HG03354 (cell line): Measurements from ENCODE around the gene ADM.

Experiments
- ATAC-seq: cut with Tn5 transposase; IDR thresholded peaks from one replicate; pipeline ENCODE4 v1.9.1; 2021; ENCODE audit warnings: mild to moderate bottlenecking; ENCODE audit not compliant: unreplicated experiment, poor library complexity, severe bottlenecking

The ADM gene

DNA sequence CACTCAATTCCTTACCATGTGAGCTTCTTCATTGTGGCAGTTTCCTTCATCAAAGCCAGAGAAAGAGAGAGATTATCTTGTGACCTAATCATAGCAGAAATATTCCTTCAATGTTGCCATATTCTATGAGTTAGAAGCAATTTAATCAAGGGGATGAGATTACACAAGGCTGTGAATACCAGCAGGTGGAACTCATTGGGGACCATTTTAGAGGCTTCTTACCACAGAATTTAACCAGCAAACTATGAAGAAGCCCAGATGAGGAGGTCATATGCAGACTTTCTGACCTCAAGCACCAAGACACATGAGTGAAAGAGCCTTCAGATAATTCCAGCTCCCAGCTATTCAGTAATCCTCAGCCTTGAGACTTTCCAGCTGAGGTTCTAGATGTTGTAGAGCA is 51.3 kb downstream of the ADM start:
- ATAC-seq: no peak
